Glutamatergic neuron (in vitro differentiated cells): Measurements from ENCODE around the gene CSH1. TPM values are rescaled to one million over a fixed set of nuclear protein-coding genes. Genes with fewer than 3 reads are reported as not detected.
"Not testable (repeated sequence)": the region's sequence is repeated elsewhere in the genome, so short reads cannot be mapped to it uniquely, and the experiment has no call there.

Experiments
- DNase-seq: peaks from one replicate; pipeline ENCODE4 v3.0.0; 2022
- H3K27ac Mint-ChIP-seq: one replicate; pipeline ENCODE4 v1.8.0; 2020; ENCODE audit warnings: mild to moderate bottlenecking, mixed read lengths, inconsistent platforms; ENCODE audit not compliant: unreplicated experiment
- H3K27me3 Mint-ChIP-seq: one replicate; pipeline ENCODE4 v1.8.0; 2020; ENCODE audit warnings: mild to moderate bottlenecking, moderate library complexity, mixed read lengths, inconsistent platforms; ENCODE audit not compliant: unreplicated experiment
- H3K36me3 Mint-ChIP-seq: one replicate; pipeline ENCODE4 v1.8.0; 2020; ENCODE audit warnings: mild to moderate bottlenecking, mixed read lengths, inconsistent platforms; ENCODE audit not compliant: unreplicated experiment
- H3K4me1 Mint-ChIP-seq: one replicate; pipeline ENCODE4 v1.8.0; 2020; ENCODE audit warnings: mild to moderate bottlenecking, low read depth, mixed read lengths, inconsistent platforms; ENCODE audit not compliant: unreplicated experiment
- H3K4me3 Mint-ChIP-seq: one replicate; pipeline ENCODE4 v1.8.0; 2020; ENCODE audit warnings: mild to moderate bottlenecking, mixed read lengths, inconsistent platforms; ENCODE audit not compliant: unreplicated experiment
- H3K9me3 Mint-ChIP-seq: one replicate; pipeline ENCODE4 v1.8.0; 2020; ENCODE audit warnings: mild to moderate bottlenecking, moderate library complexity, mixed read lengths, inconsistent platforms; ENCODE audit not compliant: unreplicated experiment
- CTCF ChIP-seq: fragments of 200-600 bp; sonication (generic); IDR thresholded peaks from one replicate; pipeline ENCODE4 v1.5.0; 2021; ENCODE audit not compliant: partially characterized antibody, unreplicated experiment
- total RNA-seq: library from RNA; stranded (reverse); fragmentation: NEBNext Ultra II Directional; extraction: Animal tissue kit (Norgen Biotek cat#: 25700); gene quantifications from one replicate; pipeline ENCODE4 v1.2.1, GENCODE V29; 2021; ENCODE audit not compliant: unreplicated experiment

CSH1 gene
- total RNA-seq, 1 donor from 2014 or later: not detected

- H3K27me3 Mint-ChIP-seq, H3K36me3 Mint-ChIP-seq, H3K9me3 Mint-ChIP-seq, H3K4me3 Mint-ChIP-seq: not testable (repeated sequence)
- peak; percentile 51 for DNase-seq
- H3K4me1 Mint-ChIP-seq: peaks cover 29% of the 10 kb centered on the region
- H3K27ac Mint-ChIP-seq: peak overlapping the region; percentile 72
- TF ChIP-seq CTCF: peak; percentile 63
These were observed 10.9 kb upstream of the CSH1 start for GRCh38 chr17:63907161-63907778.

DNA sequence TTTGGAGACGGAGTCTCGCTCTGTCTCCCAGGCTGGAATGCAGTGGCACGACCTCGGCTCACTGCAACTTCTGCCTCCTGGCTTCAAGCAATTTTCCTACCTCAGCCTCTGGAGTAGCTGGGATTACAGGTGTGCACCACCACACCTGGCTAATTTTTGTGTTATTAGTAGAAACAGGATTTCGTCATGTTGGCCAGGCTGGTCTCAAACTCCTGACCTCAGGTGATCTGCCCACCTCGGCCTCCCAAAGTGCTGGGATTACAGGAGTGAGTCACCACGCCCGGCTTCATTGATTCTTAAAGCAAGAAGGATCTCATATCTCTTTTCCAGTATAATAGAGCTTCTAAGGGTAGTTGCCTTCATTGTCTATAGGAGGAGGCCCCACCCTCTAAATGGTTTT is 8.4 kb upstream of the CSH1 start:
- not testable (repeated sequence) for H3K4me3 Mint-ChIP-seq, H3K27me3 Mint-ChIP-seq, H3K9me3 Mint-ChIP-seq, H3K27ac Mint-ChIP-seq, DNase-seq, H3K36me3 Mint-ChIP-seq
- H3K4me1 Mint-ChIP-seq: peaks cover 44% of the 10 kb centered on the region

DNA sequence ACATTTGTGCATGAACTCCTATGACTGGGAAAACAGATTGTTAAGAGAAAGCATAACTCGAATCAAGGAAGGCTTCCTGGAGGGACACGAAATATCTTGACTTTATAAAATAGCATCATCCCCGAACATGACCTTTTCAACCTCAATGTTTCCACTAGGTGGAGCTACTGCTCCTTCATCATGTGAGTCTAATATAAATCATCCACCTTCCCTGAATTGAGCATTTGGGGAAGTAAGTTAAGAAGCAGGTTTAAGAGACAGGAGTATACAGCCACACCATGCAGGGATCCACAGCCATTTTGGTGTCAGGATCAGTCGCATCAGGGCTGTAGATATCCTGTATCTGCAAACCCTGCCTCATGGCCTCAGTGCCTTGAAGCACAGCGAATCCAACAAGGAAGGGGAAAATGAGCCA is 7.4 kb upstream of the CSH1 start:
- H3K27ac Mint-ChIP-seq: peak overlapping the region; percentile 84
- H3K27me3 Mint-ChIP-seq, H3K4me3 Mint-ChIP-seq, H3K9me3 Mint-ChIP-seq, DNase-seq, H3K36me3 Mint-ChIP-seq: not testable (repeated sequence)
- peak; percentile 40 for TF ChIP-seq CTCF
- peaks cover 41% of the 10 kb centered on the region for H3K4me1 Mint-ChIP-seq

- H3K36me3 Mint-ChIP-seq, DNase-seq, H3K27me3 Mint-ChIP-seq, H3K9me3 Mint-ChIP-seq: not testable (repeated sequence)
- peak overlapping the region; percentile 88 for H3K27ac Mint-ChIP-seq
- peak overlapping the region; percentile 27 for H3K4me3 Mint-ChIP-seq
- peaks cover 35% of the 10 kb centered on the region for H3K4me1 Mint-ChIP-seq
These were observed 5.6 kb upstream of the CSH1 start for GRCh38 chr17:63901971-63902370.

DNA sequence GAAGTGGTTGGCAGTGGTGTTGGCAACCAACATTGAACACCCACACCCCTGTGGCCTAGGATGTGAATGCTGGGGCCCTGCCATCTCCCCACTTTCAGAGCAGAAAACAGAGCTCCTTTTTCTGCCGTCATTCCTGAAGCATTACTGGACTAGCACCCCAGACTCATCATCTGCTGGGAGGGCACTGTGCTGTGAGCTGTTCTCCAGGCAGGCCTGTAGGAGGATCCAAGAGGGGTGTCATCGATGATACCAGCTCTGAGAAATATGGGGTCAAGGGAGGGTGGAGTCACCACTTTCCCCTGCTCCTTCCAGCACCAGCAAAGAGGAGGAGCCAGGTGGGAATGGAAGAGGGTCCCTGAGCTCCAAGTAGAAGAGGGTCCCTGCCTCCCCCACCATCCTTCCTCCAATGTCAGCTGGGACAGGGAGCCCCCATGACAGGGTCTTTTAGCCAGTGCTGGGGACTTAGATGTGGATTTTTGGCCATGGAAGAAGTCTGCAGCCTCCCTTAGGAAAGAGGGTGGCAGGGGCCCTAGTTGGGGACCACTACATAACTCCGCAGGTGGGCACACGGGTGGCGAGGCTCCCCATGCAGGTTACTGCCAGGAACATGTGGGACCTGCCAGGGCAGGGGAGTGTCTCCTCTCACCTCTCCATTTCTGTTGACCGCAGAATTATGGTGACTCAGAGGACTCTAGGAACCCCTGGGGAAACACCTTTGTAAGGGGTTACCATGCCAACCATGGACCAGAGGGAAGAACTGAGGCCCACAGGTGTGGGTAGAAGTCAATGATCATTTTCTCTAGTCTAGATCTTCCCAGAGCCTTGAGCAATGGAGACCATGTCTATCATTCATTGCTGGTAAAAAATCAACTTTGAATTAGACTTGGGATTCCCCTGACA is 2.8 kb upstream of the CSH1 start:
- not testable (repeated sequence) for H3K36me3 Mint-ChIP-seq, H3K4me3 Mint-ChIP-seq, H3K27ac Mint-ChIP-seq, DNase-seq, H3K27me3 Mint-ChIP-seq, H3K9me3 Mint-ChIP-seq
- H3K4me1 Mint-ChIP-seq: peaks cover 29% of the 10 kb centered on the region

GRCh38 chr17:63894821-63895220 is 1.6 kb downstream of the CSH1 start:
- not testable (repeated sequence) for H3K27me3 Mint-ChIP-seq, H3K4me1 Mint-ChIP-seq, H3K27ac Mint-ChIP-seq, H3K4me3 Mint-ChIP-seq, DNase-seq, H3K9me3 Mint-ChIP-seq, H3K36me3 Mint-ChIP-seq

GRCh38 chr17:63894021-63894420 is 2.4 kb downstream of the CSH1 start:
- H3K36me3 Mint-ChIP-seq, H3K4me3 Mint-ChIP-seq, H3K27me3 Mint-ChIP-seq, DNase-seq, H3K9me3 Mint-ChIP-seq, H3K27ac Mint-ChIP-seq: not testable (repeated sequence)
- peaks cover 10% of the 10 kb centered on the region for H3K4me1 Mint-ChIP-seq

- H3K36me3 Mint-ChIP-seq, DNase-seq, H3K9me3 Mint-ChIP-seq, H3K27me3 Mint-ChIP-seq, H3K27ac Mint-ChIP-seq, H3K4me3 Mint-ChIP-seq: not testable (repeated sequence)
- H3K4me1 Mint-ChIP-seq: peaks cover 18% of the 10 kb centered on the region
These were observed 3.9 kb downstream of the CSH1 start for GRCh38 chr17:63892316-63893037.
